HG02798 (cell line): ENCODE measurements around the gene SLF2.

ENCODE experiments used
- ATAC-seq: cut with Tn5 transposase; IDR thresholded peaks from one replicate; pipeline ENCODE4 v1.9.1; 2021; ENCODE audit warnings: mild to moderate bottlenecking; ENCODE audit not compliant: unreplicated experiment, poor library complexity

Gene SLF2

DNA sequence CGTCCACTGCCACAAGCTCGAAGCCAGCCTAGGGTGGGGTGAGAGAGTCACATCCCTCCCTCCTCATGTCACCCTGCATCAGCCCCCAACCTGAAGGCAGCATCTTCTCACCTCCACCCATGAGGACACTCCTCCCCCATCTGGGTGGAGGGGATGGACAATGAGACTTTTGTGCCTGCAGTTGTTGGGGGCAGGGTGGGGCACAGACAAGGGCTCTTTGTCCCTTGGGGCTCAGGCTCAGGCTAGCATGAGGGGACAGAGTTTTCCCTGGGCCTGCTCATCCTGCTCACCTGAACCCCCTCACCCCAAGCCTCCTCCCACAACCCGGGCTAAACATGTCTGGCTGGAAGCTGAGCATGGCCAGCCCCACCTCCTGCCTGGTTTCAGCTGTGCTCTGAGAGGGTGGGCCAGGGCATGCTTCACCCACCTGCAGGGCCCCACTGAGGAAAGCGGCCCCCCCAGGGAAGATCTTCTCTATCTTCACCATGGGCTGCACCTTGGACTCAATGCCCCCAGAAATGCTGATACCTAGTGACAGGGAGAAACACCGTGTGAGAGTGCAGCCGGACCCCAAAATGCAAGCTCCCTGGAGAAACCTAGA, 96.2 kb downstream of the SLF2 start:
- ATAC-seq = no peak

GRCh38 chr10:101010329-101010728, 97.6 kb downstream of the SLF2 start:
- no peak for ATAC-seq

GRCh38 chr10:101011517-101012423, 99.0 kb downstream of the SLF2 start:
- ATAC-seq = no peak

- peak; percentile 71 for ATAC-seq
Measured at GRCh38 chr10:101012525-101013364, 100.0 kb downstream of the SLF2 start.

DNA sequence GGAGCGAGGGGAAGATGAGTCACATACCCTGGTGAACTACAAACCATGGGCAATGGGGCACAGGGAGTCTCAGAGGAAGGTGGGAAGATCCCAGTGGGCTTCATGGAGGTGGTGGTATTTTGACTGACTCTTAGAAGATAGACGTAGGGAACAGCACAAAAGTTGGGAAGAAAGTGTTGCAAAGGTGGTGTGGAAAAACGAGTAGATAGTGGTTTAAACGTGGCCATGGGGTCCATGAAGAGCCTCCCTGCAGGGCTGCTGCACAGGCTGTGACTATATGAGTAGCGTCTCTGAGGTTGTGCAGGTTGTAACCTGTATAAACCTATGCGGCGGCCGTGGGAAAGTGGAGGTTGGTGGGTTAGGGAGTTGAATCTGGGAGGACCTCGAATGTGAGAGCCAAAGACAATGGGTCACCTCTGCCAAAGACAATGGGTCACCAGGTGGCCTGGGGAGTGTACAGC, 100.6 kb downstream of the SLF2 start:
- ATAC-seq = no peak

DNA sequence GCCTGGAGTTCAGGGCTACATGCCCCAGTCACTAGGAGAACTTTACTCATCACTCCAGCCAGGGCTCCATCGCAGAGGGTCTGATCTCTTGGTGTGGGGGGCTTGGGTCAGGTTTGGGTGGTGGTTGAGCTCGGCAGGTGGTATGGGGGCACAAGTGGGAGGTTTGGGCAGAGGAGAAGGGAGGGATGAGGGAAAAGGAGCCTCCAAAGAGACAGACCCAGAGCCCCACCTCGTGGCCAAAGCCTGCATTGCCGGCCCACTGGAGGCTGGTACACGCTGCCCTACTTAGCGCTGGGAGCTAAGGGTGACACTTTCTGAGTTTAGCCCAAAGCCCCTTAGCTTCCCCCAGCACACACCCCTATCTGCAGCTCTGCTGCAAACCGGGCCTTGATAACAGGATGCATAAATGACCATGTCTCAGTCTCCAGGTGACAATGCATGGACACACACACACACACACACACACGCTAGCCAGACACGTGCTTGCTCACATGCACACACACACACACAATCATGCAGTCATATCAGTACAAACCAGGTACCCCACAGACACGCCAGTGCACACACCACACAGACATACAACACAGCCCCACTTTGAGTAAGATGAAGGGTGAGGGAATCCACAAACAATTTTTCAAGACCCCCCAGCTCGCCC, 101.6 kb downstream of the SLF2 start:
- ATAC-seq = no peak
